GM12878 (cell line): Measurements from ENCODE around the gene IFITM1. TPM values are rescaled to one million over a fixed set of nuclear protein-coding genes. Genes with fewer than 3 reads are reported as not detected.

ENCODE experiments used
- ATAC-seq: fragments of 200-7000 bp; cut with Tn5 transposase; 3 replicates; pipeline ENCODE4 v1.9.1; 2020; ENCODE audit warnings: mild to moderate bottlenecking, moderate library complexity
- BruUV-seq: library from RNA; stranded (reverse); fragments of 400-500 nt; replicated peaks from 2 replicates; lab custom pipeline; 2021; lab: Mats Ljungman, UMichigan
- CTCF ChIA-PET: fragments of 300-600 bp; sonication (Branson Sonifier 250); formaldehyde crosslinking; extraction: SDS; loops from one replicate; lab custom pipeline; 2021; ENCODE audit warnings: inconsistent platforms; lab: Yijun Ruan, JAX
- POLR2A ChIA-PET: fragments of 350-600 bp; formaldehyde crosslinking; extraction: SDS; loops from one replicate; lab custom pipeline; 2021; ENCODE audit warnings: inconsistent platforms; lab: Charles Lee
- RAD21 ChIA-PET: fragments of 300-600 bp; sonication (Branson Sonifier 250); formaldehyde crosslinking; loops from one replicate; lab custom pipeline; 2023; ENCODE audit warnings: antibody characterized with exemption; ENCODE audit not compliant: unreplicated experiment; lab: Charles Lee
- SMC1A ChIA-PET: fragments of 300-600 bp; sonication (Branson Sonifier 250); formaldehyde crosslinking; loops from one replicate; lab custom pipeline; 2023; ENCODE audit not compliant: unreplicated experiment, uncharacterized antibody; lab: Charles Lee
- DNase-seq: peaks from one replicate; pipeline ENCODE4 v3.0.0-alpha.2; 2011; ENCODE audit warnings: low read depth, low spot score
- FAIRE-seq: peaks from 3 replicates; lab custom pipeline; 2011; peaks lifted over from hg19 to GRCh38; lab: Jason Lieb, UNC
- H2AFZ ChIP-seq: 2 replicates; pipeline ENCODE4 v1.6.0; 2011; ENCODE audit warnings: low read depth, low read length, control low read depth; ENCODE audit not compliant: control insufficient read depth
- H3K27ac ChIP-seq: 2 replicates; pipeline ENCODE4 v1.5.1; 2011; ENCODE audit warnings: control low read depth; ENCODE audit not compliant: control insufficient read depth, insufficient read depth
- H3K27me3 ChIP-seq, 2 experiments: replicated peaks in 1 of 2; 2 replicates each; pipeline versions ENCODE4 v1.6.0 to v1.6.1; 2011; ENCODE audit warnings: low read length in 1 of 2; ENCODE audit not compliant: control insufficient read depth in 2 of 2, insufficient read depth in 2 of 2
- H3K36me3 ChIP-seq, 2 experiments: 2 replicates each; pipeline ENCODE4 v1.5.1; 2011; ENCODE audit warnings: low read length in 1 of 2; ENCODE audit not compliant: control insufficient read depth in 2 of 2, insufficient read depth in 2 of 2
- H3K4me1 ChIP-seq: 2 replicates; pipeline ENCODE4 v1.6.1; 2011; ENCODE audit warnings: mild to moderate bottlenecking, low read length, moderate library complexity, mixed read lengths; ENCODE audit not compliant: control insufficient read depth, insufficient read depth
- H3K4me2 ChIP-seq: 2 replicates; pipeline ENCODE4 v1.6.0; 2011; ENCODE audit warnings: control low read depth; ENCODE audit not compliant: control insufficient read depth, insufficient read depth
- H3K4me3 ChIP-seq: fragments of 200-600 bp; sonication (generic); 2 replicates; pipeline ENCODE4 v1.5.1; 2016
- H3K79me2 ChIP-seq: 2 replicates; pipeline ENCODE4 v1.6.0; 2011; ENCODE audit warnings: low read length; ENCODE audit not compliant: control insufficient read depth, insufficient read depth
- H3K9ac ChIP-seq: 2 replicates; pipeline ENCODE4 v1.8.0; 2011; ENCODE audit warnings: low read length, control low read depth, mixed read lengths; ENCODE audit not compliant: control insufficient read depth, insufficient read depth
- H3K9me3 ChIP-seq: replicated peaks from 3 replicates; pipeline ENCODE4 v1.5.1; 2011; ENCODE audit warnings: mild to moderate bottlenecking, low read length; ENCODE audit not compliant: control insufficient read depth, insufficient read depth
- H4K20me1 ChIP-seq: 2 replicates; pipeline ENCODE4 v1.6.0; 2011; ENCODE audit not compliant: control insufficient read depth, insufficient read depth
- ETV6 ChIP-seq, 2 experiments: fragments of 450-650 bp in 1 of 2; IDR thresholded peaks in 1 of 2; conservative IDR thresholded peaks in 1 of 2; 2 replicates each; pipeline ENCODE4 v1.6.1; 2014; ENCODE audit warnings: antibody characterized with exemption in 1 of 2, borderline replicate concordance in 1 of 2, low read depth in 1 of 2, mild to moderate bottlenecking in 1 of 2, moderate library complexity in 1 of 2
- GATAD2B ChIP-seq: fragments of 450-650 bp; conservative IDR thresholded peaks from 2 replicates; pipeline ENCODE4 v1.6.1; 2017; ENCODE audit warnings: low read depth, mild to moderate bottlenecking, moderate library complexity
- RUNX3 ChIP-seq: IDR thresholded peaks from 2 replicates; pipeline ENCODE4 v1.6.1; 2012; ENCODE audit warnings: low read length, inconsistent platforms
- SMAD1 ChIP-seq: fragments of 450-650 bp; IDR thresholded peaks from 2 replicates; pipeline ENCODE4 v1.6.1; 2018; ENCODE audit warnings: mild to moderate bottlenecking, low read depth; ENCODE audit not compliant: partially characterized antibody
- STAT3 ChIP-seq: IDR thresholded peaks from 2 replicates; pipeline ENCODE4 v1.6.1; 2011; ENCODE audit warnings: low read depth, low read length, improper control_type of control experiment
- WGBS: methylation state at CpG from one replicate; pipeline ENCODE4 v1.1.6; 2016; ENCODE audit warnings: low lambda C conversion rate; ENCODE audit not compliant: insufficient replicate concordance, insufficient coverage; ENCODE audit errors: missing lambda C conversion rate; 5-methylcytosine and 5-hydroxymethylcytosine counted together
- in situ Hi-C: fragments of 300-500 bp; cut with MboI; formaldehyde crosslinking; loops from 9 replicates; pipeline ENCODE4 v1.14.3; 2018; ENCODE audit warnings: mixed read lengths
- intact Hi-C: fragments of 100-400 bp; cut with micrococcal nuclease; formaldehyde crosslinking; loops from one replicate; pipeline ENCODE4 v1.14.2; 2022; ENCODE audit not compliant: unreplicated experiment
- polyA plus RNA-seq, 11 experiments: library from polyadenylated mRNA; depleted of rRNA in 4 of 11; unstranded in 6 of 11; stranded (reverse) in 5 of 11; fragments of >200 nt; fragmentation: Nextera tagmentation in 4 of 11; fragmentation: Illumina TruSeq in 1 of 11; extraction: Ambion mirVana in 4 of 11; extraction: Trizol in 1 of 11; gene quantifications; 1 replicate in 1 of 11; 2 replicates in 10 of 11; pipeline versions ENCODE4 v1.2.1 to v1.2.3, GENCODE V29; 2011 to 2016; ENCODE audit warnings: inconsistent platforms in 2 of 11, missing spikeins in 2 of 11, low read depth in 1 of 11
- total RNA-seq, 4 experiments: library from RNA; depleted of rRNA in 3 of 4; stranded (reverse); fragments of >200 nt in 3 of 4; fragmentation: Illumina TruSeq in 1 of 4; extraction: Trizol in 1 of 4; gene quantifications; 2 replicates each; pipeline versions ENCODE4 v1.2.1 to v1.2.3, GENCODE V29; 2013 to 2021
- TF ChIP-seq, protein P1 (sequence below): fragments of 450-650 bp; IDR thresholded peaks from 2 replicates; pipeline ENCODE4 v1.6.1; 2016; ENCODE audit warnings: mild to moderate bottlenecking

Gene IFITM1
- total and polyA plus RNA-seq, 10 of the 15 experiments (the other 5 are each of a cell fraction or from before 2014, with no cell fraction given), result 396 to 2,788 (median 607) TPM

- POLR2A ChIA-PET, result no interaction called here
- H3K9ac ChIP-seq, result no peak overlapping the region
- no peaks in the 10 kb centered on the region for H3K9me3 ChIP-seq
- H3K79me2 ChIP-seq, result no peaks in the 10 kb centered on the region
- H3K27me3 ChIP-seq, result no peaks in the 10 kb centered on the region; a peak in 1 of 4 replicates
- no peak for DNase-seq
- H4K20me1 ChIP-seq, result no peaks in the 10 kb centered on the region
- RAD21 ChIA-PET, result no interaction called here
- intact Hi-C loops, result no loop called here
- no TSS peak for BruUV-seq
- H3K36me3 ChIP-seq, result no peaks in the 10 kb centered on the region
- H3K4me3 ChIP-seq, result no peak overlapping the region
- 73% methylated on average over 13 of the region's 13 CpGs for WGBS
- SMC1A ChIA-PET, result no interaction called here
- H3K4me2 ChIP-seq, result no peak overlapping the region
- in situ Hi-C loops, result no loop called here
- no peaks in the 10 kb centered on the region for H3K4me1 ChIP-seq
- H3K27ac ChIP-seq, result no peak overlapping the region
- H2AFZ ChIP-seq, result no peak overlapping the region
- no peak for FAIRE-seq
- TF ChIP-seq, protein P1, sequence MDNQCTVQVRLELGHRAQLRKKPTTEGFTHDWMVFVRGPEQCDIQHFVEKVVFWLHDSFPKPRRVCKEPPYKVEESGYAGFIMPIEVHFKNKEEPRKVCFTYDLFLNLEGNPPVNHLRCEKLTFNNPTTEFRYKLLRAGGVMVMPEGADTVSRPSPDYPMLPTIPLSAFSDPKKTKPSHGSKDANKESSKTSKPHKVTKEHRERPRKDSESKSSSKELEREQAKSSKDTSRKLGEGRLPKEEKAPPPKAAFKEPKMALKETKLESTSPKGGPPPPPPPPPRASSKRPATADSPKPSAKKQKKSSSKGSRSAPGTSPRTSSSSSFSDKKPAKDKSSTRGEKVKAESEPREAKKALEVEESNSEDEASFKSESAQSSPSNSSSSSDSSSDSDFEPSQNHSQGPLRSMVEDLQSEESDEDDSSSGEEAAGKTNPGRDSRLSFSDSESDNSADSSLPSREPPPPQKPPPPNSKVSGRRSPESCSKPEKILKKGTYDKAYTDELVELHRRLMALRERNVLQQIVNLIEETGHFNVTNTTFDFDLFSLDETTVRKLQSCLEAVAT, result no peak
- TF ChIP-seq GATAD2B (no peak), ETV6 (conservative IDR thresholded peaks at IDR 0.05 in 1 of 2, IDR thresholded peaks at IDR 0.05 in 1 of 2; ENCODE audit: borderline replicate concordance in 1 of 2, low read depth in 1 of 2) (no peak), RUNX3 (no peak), SMAD1 (no peak), STAT3 (no peak)
- peak; percentile 11; the same call in 2 of the 3 replicates for ATAC-seq
- CTCF ChIA-PET, result no interaction called here
Observed at GRCh38 chr11:297051-297585, 16.7 kb upstream of the IFITM1 start.
